GM21390 (cell line): ENCODE data around the gene MYOM3.
"Not testable (repeated sequence)": the region's sequence is repeated elsewhere in the genome, so short reads cannot be mapped to it uniquely, and the experiment has no call there.

Source experiments
- ATAC-seq: cut with Tn5 transposase; IDR thresholded peaks from one replicate; pipeline ENCODE4 v1.9.1; 2021; ENCODE audit not compliant: unreplicated experiment

The MYOM3 gene

GRCh38 chr1:24077278-24077978 is 34.5 kb downstream of the MYOM3 start:
- ATAC-seq, result no peak

GRCh38 chr1:24075946-24076345 is 36.0 kb downstream of the MYOM3 start:
- ATAC-seq, result no peak

GRCh38 chr1:24075590-24075854 is 36.4 kb downstream of the MYOM3 start:
- ATAC-seq, result no peak

GRCh38 chr1:24074817-24075589 is 36.9 kb downstream of the MYOM3 start:
- ATAC-seq, result no peak

DNA sequence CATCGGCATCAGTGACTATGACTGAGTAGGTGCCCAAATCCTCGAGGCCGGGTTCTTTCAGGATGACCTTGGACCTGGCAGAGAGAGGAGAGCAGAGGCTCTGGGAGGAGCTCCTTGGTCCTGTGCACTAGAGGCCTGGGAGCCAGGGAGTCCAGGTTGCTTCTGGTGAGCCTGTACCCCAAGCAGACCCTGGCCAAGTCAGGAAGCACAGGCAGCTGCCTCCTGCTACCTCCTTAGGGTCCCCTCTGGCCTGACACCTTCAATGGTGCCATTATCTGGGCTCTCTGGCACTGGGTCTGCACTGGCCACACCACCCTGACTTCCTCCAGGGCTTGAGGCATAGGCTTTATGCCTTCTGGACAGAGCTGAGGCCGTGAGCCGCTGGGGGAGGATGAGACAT is 37.7 kb downstream of the MYOM3 start:
- no peak for ATAC-seq

DNA sequence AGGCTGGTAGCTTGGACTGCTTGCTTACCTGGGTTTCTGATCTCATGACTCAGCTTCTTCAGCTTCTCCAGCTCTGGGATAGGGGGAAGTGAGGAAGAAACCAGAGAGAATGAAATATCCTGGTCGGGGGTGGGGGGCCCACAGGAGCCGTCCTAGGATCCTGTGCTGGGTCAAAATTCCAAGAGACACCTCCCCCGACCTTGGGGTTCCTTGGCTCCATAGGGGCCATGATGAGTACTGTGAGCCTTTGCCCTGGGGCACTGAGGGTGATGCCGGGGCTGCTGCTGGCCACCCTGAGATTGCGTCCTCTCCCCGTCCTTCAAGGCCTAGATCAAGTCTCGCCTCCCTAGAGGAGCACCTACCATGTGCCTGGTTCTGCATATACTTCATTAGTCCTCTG is 40.0 kb downstream of the MYOM3 start:
- ATAC-seq, result no peak

DNA sequence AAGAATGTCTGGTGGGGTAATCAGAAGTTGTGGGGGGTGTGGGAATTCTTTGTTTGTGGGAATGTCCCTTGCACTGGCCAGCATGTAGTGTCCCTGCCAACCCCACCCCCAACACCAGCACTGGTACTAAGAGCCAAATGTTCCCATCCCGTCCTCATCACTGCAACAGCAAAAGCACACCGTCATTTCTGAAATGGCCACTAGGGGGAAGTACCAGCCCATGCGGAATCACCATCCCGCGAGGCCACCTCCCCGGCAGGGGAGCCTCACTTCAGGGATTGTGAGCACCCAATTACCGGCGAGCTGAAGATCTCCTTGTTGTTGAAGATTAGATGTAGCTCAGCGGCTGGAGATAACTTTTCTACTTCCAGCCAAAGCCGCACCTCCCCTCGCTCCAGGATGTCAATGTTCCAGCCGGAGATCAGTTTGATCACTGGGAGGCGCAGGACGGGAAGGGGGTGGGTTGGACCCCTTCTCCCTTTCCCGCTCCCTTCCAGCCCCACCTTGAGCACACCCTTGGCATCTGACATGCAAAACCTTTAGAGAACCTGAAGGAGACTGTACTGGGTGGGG is 41.0 kb downstream of the MYOM3 start:
- no peak for ATAC-seq

- ATAC-seq, result no peak
Measured at GRCh38 chr1:24069817-24070216, 42.1 kb downstream of the MYOM3 start.

GRCh38 chr1:24067978-24068377 is 44.0 kb downstream of the MYOM3 start:
- ATAC-seq, result no peak

DNA sequence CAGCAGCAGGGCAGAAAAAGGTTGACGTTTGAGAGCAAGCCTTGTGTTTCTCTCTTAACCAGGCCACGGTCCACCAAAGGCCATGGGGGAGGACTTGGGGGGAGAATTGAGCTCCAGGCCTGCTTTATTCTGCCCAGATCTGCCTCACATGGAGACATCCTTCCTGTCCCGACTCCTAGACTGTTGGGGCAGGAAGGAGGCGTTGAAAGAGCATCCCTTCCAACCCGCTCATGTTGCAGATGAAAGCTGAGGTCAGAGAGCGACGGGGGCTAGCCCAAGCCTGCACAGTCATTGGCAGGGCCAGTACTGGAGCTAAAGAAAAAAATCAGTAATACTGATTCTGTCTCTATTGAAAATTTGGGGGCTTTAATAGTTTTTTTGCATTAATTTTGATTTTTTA is 46.6 kb downstream of the MYOM3 start:
- ATAC-seq, result no peak

DNA sequence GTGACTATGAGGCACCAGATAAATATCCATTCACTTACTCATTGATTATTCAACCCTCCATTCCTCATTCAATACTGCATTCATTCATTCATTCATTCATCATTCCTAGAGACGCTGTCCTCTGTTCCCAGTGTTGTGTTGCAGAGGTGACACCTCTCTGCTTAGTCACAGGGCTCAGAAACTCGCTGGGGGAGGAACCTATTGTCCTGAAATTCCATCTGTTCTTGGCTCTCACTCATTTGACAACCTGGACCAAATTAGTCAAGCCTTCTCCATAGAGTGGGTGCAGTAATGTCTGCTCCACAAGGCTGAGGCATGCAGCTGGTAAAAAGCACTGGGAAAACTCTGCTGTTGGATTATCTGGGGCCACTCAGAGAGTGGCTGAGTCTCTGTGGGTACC is 49.7 kb downstream of the MYOM3 start:
- no peak for ATAC-seq

GRCh38 chr1:24060482-24060881 is 51.5 kb downstream of the MYOM3 start:
- no peak for ATAC-seq

DNA sequence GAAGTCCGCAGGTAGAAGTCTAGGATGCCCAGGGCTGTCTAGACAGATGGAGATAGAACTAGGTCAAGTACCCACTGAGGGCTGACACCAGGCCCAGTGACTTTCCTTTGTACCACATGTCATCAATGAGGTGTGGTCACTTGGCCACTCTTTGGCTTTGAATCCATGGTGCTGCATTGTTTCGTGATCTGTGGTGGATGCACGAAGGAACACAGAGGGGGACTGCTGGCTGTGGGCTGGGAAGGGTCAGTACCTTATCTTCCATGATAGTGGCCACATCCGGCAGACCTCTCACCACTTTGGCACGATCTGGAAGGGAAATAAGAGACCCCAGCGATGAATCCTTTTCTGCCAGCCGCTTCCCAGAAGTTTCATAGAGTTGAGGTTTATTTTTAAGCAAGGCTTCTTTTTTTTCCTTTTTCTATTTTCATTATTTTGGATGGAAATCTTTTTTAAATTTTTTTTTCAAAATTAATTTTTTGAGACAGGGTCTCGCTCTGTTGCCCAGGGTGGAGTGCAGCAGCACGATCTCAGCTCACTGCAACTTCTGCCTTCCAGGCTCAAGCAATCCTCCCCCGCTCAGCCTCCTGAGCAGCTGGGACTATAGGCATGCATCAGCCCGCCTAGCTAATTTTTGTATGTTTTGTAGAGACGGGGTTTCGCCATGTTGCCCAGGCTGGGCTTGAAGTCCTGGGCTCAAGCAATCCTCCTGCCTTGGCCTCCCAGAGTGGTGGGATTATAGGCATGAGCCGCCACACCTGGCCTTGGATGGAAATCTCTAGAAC is 53.1 kb downstream of the MYOM3 start:
- no peak for ATAC-seq

DNA sequence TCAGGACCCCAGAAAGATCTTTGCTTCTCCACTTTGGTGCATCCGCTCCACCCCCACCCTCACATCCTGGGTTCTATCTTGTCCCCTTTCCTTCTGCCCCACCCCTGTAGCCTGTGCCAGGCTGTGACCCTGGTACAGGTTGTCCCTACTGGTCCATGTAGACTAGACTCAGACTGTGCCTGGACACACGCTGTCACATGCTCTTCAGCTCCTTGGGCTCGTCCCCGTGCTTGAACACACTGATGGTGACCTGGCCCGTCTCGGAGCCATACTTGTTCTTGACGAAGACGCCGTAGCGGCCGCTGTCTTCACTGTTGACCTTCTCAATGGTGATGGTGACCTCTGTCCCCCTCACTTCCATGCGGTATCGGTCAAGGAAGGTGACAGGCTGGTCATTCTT is 54.8 kb downstream of the MYOM3 start:
- no peak for ATAC-seq

DNA sequence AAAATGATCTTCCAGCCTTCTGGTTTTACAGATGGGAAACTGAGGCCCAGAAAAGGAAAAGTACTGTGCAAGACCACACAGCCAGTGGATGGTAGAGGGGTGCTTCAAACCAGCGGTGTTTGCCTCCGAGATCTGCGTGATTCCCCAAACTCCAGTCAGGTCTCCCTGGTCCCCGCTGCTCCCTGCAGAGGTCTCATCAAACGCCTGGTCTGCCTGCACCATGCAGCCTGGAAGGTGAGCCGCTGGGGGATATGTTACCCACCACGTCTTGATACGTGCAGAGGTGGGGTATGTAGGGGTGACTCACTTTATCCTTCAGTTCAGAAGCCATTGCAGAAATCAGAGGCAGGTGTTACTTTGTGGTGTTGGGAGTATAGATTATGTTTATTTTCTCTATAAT is 56.3 kb downstream of the MYOM3 start:
- no peak for ATAC-seq

DNA sequence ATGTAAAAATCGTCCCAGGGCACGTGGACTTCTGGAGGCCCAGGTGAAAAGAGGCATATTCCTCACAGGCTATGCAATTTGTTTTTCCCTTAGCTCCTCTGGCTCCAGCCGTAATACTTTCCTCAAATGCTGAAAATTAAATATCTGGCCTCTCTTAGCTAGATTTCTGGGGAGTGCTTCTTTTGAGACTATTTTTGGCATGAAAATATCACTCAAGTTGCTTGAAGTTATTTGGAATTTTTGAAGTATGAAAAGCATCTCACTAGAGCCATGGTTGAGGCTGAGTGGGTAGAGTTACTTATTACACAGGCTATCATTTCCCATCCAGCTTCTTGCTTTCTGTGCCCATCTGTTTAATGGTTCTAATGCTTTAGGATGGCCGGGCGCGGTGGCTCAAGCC is 59.7 kb downstream of the MYOM3 start:
- no peak for ATAC-seq

DNA sequence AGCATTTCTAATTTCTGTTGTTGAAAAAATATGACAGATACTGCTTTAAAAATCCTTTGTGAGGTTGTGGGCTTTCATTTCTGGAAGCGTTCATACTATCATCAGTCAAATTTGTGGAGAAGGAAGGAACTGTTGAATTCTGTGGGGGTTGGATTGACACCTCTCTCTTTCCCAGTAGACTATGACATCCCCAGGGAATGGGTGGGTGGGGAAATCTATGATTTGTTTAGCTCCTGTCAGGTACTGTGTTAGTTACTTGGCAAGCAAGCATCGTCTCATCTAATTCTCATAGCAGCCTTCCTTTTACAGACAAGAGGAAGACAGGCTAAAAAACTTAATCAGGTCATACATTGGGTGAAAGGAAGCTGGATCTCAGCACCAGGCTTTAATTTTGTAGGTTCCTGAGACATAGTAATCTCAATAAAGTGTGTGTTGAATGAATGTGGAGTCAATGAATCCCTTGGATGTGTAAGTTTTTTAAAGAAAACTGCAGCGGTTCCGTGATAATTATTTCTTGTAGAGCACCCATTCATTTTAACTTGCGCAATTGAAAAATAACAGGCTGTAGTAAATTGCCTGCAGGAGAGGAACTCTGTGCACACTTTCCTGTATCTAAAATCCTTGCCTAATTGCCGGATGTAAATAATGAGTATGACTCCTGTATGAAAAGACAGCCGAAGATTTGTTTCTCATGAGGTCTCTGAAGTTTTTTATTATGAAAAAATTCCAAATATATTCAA is 60.6 kb downstream of the MYOM3 start:
- no peak for ATAC-seq

DNA sequence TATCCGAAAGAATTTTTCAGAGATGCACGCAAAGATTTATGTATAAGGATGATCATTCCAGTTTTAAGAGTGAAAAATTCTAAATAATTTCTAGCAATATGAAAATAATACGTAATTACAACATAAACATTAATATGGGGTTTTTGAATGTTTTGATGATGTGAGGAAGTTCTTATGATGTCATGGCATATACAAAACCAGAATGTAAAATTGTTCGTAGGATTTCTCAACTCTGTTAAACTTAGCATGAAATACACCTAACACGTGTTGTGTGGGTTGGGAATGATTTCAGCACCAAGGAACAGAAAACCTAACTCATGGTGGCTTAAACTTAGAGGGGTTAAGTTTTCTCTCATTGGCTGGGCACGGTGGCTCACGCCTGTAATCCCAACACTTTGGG is 62.2 kb downstream of the MYOM3 start:
- ATAC-seq, result no peak

DNA sequence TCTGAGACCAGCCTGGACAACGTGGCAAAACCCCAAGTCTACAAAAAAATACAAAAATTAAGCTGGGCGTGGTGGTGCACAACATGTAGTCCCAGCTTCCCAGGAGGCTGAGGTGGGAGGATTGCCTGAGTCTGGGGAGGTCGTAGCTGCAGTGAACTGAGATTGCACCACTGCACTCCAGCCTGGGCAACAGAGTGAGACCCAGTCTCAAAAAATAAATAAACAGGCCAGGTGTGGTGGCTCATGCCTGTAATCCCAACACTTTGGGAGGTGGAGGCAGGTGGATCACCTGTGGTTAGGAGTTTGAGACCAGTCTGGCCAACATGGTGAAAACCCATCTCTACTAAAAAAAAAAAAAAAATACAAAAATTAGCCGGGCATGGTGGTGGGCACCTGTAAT is 63.0 kb downstream of the MYOM3 start:
- ATAC-seq, result not testable (repeated sequence)

GRCh38 chr1:24048205-24048869 is 63.6 kb downstream of the MYOM3 start:
- no peak for ATAC-seq

DNA sequence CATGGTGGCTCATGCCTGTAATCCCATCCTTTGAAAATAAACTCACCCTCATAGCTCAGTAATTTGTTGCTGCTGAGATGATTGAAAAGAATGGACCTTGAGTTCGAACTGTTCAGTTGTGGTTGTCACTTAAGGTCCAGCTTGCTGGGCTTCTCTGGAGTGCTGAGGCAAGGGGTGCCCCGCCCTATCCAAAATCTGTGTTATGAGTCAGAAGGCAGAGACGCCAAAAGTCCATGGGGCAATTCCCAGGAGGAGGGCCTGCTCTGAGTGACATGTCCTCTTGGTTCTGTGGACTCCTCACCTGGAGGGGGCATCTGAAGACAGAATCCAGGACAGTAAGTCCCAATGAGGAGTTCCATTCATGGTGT is 64.8 kb downstream of the MYOM3 start:
- no peak for ATAC-seq
